ENCODE measurements around the gene CIDEC.

DNA sequence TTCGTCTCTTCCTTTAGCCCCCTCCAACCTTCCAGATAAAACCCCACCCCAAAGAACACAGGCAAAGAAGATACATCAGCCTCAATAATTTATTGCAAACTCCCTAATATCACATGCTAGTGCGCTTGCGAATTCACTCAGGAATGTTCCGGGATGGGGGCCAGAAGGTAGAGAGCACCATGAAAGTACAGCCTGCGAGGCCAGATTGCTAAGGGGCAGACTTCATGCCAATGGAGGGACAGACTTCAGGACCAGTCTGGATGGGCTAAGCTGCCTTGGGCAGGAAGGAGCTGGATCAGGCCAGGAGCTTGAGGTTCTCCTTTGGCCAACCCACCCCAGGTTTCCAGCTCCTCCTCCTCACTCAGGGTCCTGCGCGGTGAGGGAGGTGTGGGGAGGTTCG lies 13.4 kb downstream of the CIDEC start:
- no peak for TF ChIP-seq EGR1 (conservative IDR thresholded peaks at IDR 0.05)
- TF ChIP-seq SREBF2 (CRISPR knock-in tag; IDR thresholded peaks at IDR 0.05): no peak
- TF ChIP-seq SP2 (IDR thresholded peaks at IDR 0.05; ENCODE audit: extremely low read depth, low read depth, low read length, poor library complexity, severe bottlenecking): no peak
- TF ChIP-seq, protein P1, sequence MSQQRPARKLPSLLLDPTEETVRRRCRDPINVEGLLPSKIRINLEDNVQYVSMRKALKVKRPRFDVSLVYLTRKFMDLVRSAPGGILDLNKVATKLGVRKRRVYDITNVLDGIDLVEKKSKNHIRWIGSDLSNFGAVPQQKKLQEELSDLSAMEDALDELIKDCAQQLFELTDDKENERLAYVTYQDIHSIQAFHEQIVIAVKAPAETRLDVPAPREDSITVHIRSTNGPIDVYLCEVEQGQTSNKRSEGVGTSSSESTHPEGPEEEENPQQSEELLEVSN (IDR thresholded peaks at IDR 0.05; ENCODE audit: borderline replicate concordance in 1 of 2, extremely low read depth in 1 of 2, insufficient read depth in 1 of 2, insufficient read length in 1 of 2, low read depth in 1 of 2, low read length in 1 of 2, poor library complexity in 1 of 2, severe bottlenecking in 1 of 2): no peak
- no peak for TF ChIP-seq HDAC6 (IDR thresholded peaks at IDR 0.05; ENCODE audit: low read depth, low read length)
- TF ChIP-seq, protein P2, sequence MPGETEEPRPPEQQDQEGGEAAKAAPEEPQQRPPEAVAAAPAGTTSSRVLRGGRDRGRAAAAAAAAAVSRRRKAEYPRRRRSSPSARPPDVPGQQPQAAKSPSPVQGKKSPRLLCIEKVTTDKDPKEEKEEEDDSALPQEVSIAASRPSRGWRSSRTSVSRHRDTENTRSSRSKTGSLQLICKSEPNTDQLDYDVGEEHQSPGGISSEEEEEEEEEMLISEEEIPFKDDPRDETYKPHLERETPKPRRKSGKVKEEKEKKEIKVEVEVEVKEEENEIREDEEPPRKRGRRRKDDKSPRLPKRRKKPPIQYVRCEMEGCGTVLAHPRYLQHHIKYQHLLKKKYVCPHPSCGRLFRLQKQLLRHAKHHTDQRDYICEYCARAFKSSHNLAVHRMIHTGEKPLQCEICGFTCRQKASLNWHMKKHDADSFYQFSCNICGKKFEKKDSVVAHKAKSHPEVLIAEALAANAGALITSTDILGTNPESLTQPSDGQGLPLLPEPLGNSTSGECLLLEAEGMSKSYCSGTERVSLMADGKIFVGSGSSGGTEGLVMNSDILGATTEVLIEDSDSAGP (CRISPR knock-in tag; IDR thresholded peaks at IDR 0.05): no peak
- TF ChIP-seq KLF16 (IDR thresholded peaks at IDR 0.05): no peak
- no peak for TF ChIP-seq CSDE1 (IDR thresholded peaks at IDR 0.05)
- TF ChIP-seq, protein P3, sequence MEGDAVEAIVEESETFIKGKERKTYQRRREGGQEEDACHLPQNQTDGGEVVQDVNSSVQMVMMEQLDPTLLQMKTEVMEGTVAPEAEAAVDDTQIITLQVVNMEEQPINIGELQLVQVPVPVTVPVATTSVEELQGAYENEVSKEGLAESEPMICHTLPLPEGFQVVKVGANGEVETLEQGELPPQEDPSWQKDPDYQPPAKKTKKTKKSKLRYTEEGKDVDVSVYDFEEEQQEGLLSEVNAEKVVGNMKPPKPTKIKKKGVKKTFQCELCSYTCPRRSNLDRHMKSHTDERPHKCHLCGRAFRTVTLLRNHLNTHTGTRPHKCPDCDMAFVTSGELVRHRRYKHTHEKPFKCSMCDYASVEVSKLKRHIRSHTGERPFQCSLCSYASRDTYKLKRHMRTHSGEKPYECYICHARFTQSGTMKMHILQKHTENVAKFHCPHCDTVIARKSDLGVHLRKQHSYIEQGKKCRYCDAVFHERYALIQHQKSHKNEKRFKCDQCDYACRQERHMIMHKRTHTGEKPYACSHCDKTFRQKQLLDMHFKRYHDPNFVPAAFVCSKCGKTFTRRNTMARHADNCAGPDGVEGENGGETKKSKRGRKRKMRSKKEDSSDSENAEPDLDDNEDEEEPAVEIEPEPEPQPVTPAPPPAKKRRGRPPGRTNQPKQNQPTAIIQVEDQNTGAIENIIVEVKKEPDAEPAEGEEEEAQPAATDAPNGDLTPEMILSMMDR (IDR thresholded peaks at IDR 0.05 in 2 of 3, conservative IDR thresholded peaks at IDR 0.05 in 1 of 3; ENCODE audit: insufficient read depth in 2 of 3, low read depth in 1 of 3, low read length in 3 of 3): no peak
- no peak for TF ChIP-seq BHLHE40 (IDR thresholded peaks at IDR 0.05; ENCODE audit: low read length)
- no peak for TF ChIP-seq ZBTB7A (IDR thresholded peaks at IDR 0.05; ENCODE audit: borderline replicate concordance, control insufficient read depth, low read depth, low read length)
- no peak for TF ChIP-seq SRF (CRISPR knock-in tag; IDR thresholded peaks at IDR 0.05)
